HUES6 (cell line): Measurements from ENCODE around the gene OR10Z1.

Experiments used
- H3K27ac ChIP-seq: 2 replicates; pipeline ENCODE4 v1.7.0; 2013; ENCODE audit warnings: low read depth, mild to moderate bottlenecking, low read length, inconsistent platforms
- H3K27me3 ChIP-seq: 2 replicates; pipeline ENCODE4 v1.6.1; 2013; ENCODE audit warnings: low read length; ENCODE audit not compliant: control insufficient read depth, insufficient read depth
- H3K36me3 ChIP-seq: 2 replicates; pipeline ENCODE4 v1.6.1; 2013; ENCODE audit warnings: low read length; ENCODE audit not compliant: control insufficient read depth, insufficient read depth
- H3K4me1 ChIP-seq: 2 replicates; pipeline ENCODE4 v1.6.1; 2013; ENCODE audit warnings: low read length; ENCODE audit not compliant: control insufficient read depth, insufficient read depth
- H3K4me3 ChIP-seq: 2 replicates; pipeline ENCODE4 v1.5.1; 2013; ENCODE audit warnings: low read depth, low read length
- H3K9ac ChIP-seq: one replicate; pipeline ENCODE4 v1.6.1; 2013; ENCODE audit warnings: mild to moderate bottlenecking, low read length
- H3K9me3 ChIP-seq: 2 replicates; pipeline ENCODE4 v1.6.1; 2013; ENCODE audit warnings: low read depth, low read length; ENCODE audit not compliant: control insufficient read depth, insufficient read depth

Gene OR10Z1

GRCh38 chr1:158604968-158605367, at the start of gene OR10Z1:
Gene OR10Z1, plus strand, starts transcription at chr1:158605268. Its CDS starts 1,171 bp downstream, at chr1:158606439.
- Histone ChIP-seq H3K27ac (no peak within 1 kb of the TSS), H3K9ac (no peak within 1 kb of the TSS), H3K36me3 (no peaks in the 10 kb centered on the region), H3K4me3 (no peak within 1 kb of the TSS), H3K9me3 (no peaks in the 10 kb centered on the region), H3K27me3 (no peaks in the 10 kb centered on the region), H3K4me1 (peaks cover 6% of the 10 kb centered on the region)

- no peak overlapping the region for H3K27ac ChIP-seq
- H3K9me3 ChIP-seq: no peaks in the 10 kb centered on the region
- H3K36me3 ChIP-seq: no peaks in the 10 kb centered on the region
- H3K27me3 ChIP-seq: no peaks in the 10 kb centered on the region
- no peaks in the 10 kb centered on the region for H3K4me1 ChIP-seq
- no peak overlapping the region for H3K9ac ChIP-seq
- H3K4me3 ChIP-seq: no peak overlapping the region
Observed at GRCh38 chr1:158559696-158560095, 45.4 kb upstream of the OR10Z1 start.

GRCh38 chr1:158563853-158564252, 41.2 kb upstream of the OR10Z1 start:
- H3K27ac ChIP-seq: no peak overlapping the region
- H3K9me3 ChIP-seq: no peaks in the 10 kb centered on the region
- no peaks in the 10 kb centered on the region for H3K4me1 ChIP-seq
- H3K9ac ChIP-seq: no peak overlapping the region
- H3K36me3 ChIP-seq: no peaks in the 10 kb centered on the region
- H3K27me3 ChIP-seq: no peaks in the 10 kb centered on the region
- no peak overlapping the region for H3K4me3 ChIP-seq

GRCh38 chr1:158564608-158565007, 40.5 kb upstream of the OR10Z1 start:
- H3K4me1 ChIP-seq: no peaks in the 10 kb centered on the region
- H3K27ac ChIP-seq: no peak overlapping the region
- no peaks in the 10 kb centered on the region for H3K36me3 ChIP-seq
- no peak overlapping the region for H3K9ac ChIP-seq
- no peaks in the 10 kb centered on the region for H3K9me3 ChIP-seq
- no peak overlapping the region for H3K4me3 ChIP-seq
- no peaks in the 10 kb centered on the region for H3K27me3 ChIP-seq

GRCh38 chr1:158570480-158570879, 34.6 kb upstream of the OR10Z1 start, which contains the start of gene OR6P1:
Gene OR6P1, minus strand, starts transcription at chr1:158570580. Its CDS starts 6,976 bp downstream, at chr1:158563604.
- no peak within 1 kb of the TSS for H3K27ac ChIP-seq
- no peaks in the 10 kb centered on the region for H3K4me1 ChIP-seq
- H3K9me3 ChIP-seq: no peaks in the 10 kb centered on the region
- no peaks in the 10 kb centered on the region for H3K36me3 ChIP-seq
- no peak within 1 kb of the TSS for H3K9ac ChIP-seq
- H3K4me3 ChIP-seq: no peak within 1 kb of the TSS
- 0 out of 2 replicates have a peak, but pooled peaks cover 3% of the 10 kb centered on the region for H3K27me3 ChIP-seq

- no peaks in the 10 kb centered on the region for H3K36me3 ChIP-seq
- H3K9ac ChIP-seq: no peak overlapping the region
- no peak overlapping the region for H3K27ac ChIP-seq
- no peaks in the 10 kb centered on the region for H3K9me3 ChIP-seq
- H3K27me3 ChIP-seq: 0 out of 2 replicates have a peak, but pooled peaks cover 3% of the 10 kb centered on the region
- H3K4me1 ChIP-seq: no peaks in the 10 kb centered on the region
- no peak overlapping the region for H3K4me3 ChIP-seq
Observed at GRCh38 chr1:158572226-158572625, 32.8 kb upstream of the OR10Z1 start.

- no peak overlapping the region for H3K4me3 ChIP-seq
- no peak overlapping the region for H3K9ac ChIP-seq
- no peaks in the 10 kb centered on the region for H3K9me3 ChIP-seq
- H3K27me3 ChIP-seq: no peaks in the 10 kb centered on the region
- no peak overlapping the region for H3K27ac ChIP-seq
- no peaks in the 10 kb centered on the region for H3K4me1 ChIP-seq
- H3K36me3 ChIP-seq: no peaks in the 10 kb centered on the region
Observed at GRCh38 chr1:158577561-158577960, 27.5 kb upstream of the OR10Z1 start.

- Histone ChIP-seq H3K4me1 (no peaks in the 10 kb centered on the region), H3K27me3 (no peaks in the 10 kb centered on the region), H3K27ac (no peak within 1 kb of the TSS), H3K4me3 (no peak within 1 kb of the TSS), H3K9me3 (no peaks in the 10 kb centered on the region), H3K36me3 (no peaks in the 10 kb centered on the region), H3K9ac (no peak within 1 kb of the TSS)
Observed at GRCh38 chr1:158579733-158580132, 25.3 kb upstream of the OR10Z1 start, which contains the start of gene OR10X1. Gene OR10X1, minus strand, starts transcription at chr1:158579899. Its CDS starts 0 bp downstream, at chr1:158579899.

GRCh38 chr1:158583962-158584361, 21.1 kb upstream of the OR10Z1 start:
- H3K4me3 ChIP-seq: no peak overlapping the region
- H3K4me1 ChIP-seq: no peaks in the 10 kb centered on the region
- peaks cover 14% of the 10 kb centered on the region for H3K9me3 ChIP-seq
- no peak overlapping the region for H3K27ac ChIP-seq
- H3K36me3 ChIP-seq: no peaks in the 10 kb centered on the region
- no peaks in the 10 kb centered on the region for H3K27me3 ChIP-seq
- no peak overlapping the region for H3K9ac ChIP-seq

GRCh38 chr1:158586942-158587341, 18.1 kb upstream of the OR10Z1 start:
- H3K4me1 ChIP-seq: no peaks in the 10 kb centered on the region
- H3K36me3 ChIP-seq: no peaks in the 10 kb centered on the region
- H3K4me3 ChIP-seq: no peak overlapping the region
- peaks cover 14% of the 10 kb centered on the region for H3K9me3 ChIP-seq
- no peaks in the 10 kb centered on the region for H3K27me3 ChIP-seq
- no peak overlapping the region for H3K9ac ChIP-seq
- no peak overlapping the region for H3K27ac ChIP-seq

- Histone ChIP-seq H3K4me1 (no peaks in the 10 kb centered on the region), H3K9me3 (peaks cover 13% of the 10 kb centered on the region), H3K9ac (no peak overlapping the region), H3K27ac (no peak overlapping the region), H3K4me3 (no peak overlapping the region), H3K27me3 (no peaks in the 10 kb centered on the region), H3K36me3 (no peaks in the 10 kb centered on the region)
Observed at GRCh38 chr1:158600735-158601134, 4.3 kb upstream of the OR10Z1 start.

GRCh38 chr1:158607296-158607695, 2.2 kb downstream of the OR10Z1 start:
- no peaks in the 10 kb centered on the region for H3K9me3 ChIP-seq
- peaks cover 6% of the 10 kb centered on the region for H3K4me1 ChIP-seq
- no peak overlapping the region for H3K27ac ChIP-seq
- no peak overlapping the region for H3K9ac ChIP-seq
- H3K36me3 ChIP-seq: no peaks in the 10 kb centered on the region
- H3K27me3 ChIP-seq: no peaks in the 10 kb centered on the region
- no peak overlapping the region for H3K4me3 ChIP-seq
